ENCODE results near the gene CCDC97.

The CCDC97 gene

GRCh38 chr19:41297628-41298347, 12.2 kb upstream of the CCDC97 start:
- no peak overlapping the region for H3K4me3 ChIP-seq (ENCODE audit: low read depth, low read length)

- no peak overlapping the region for H3K4me3 ChIP-seq (ENCODE audit: low read depth, low read length)
These were observed 11.5 kb upstream of the CCDC97 start for GRCh38 chr19:41298348-41298964.

- H3K4me3 ChIP-seq (ENCODE audit: low read depth, low read length): no peak overlapping the region
These were observed 10.8 kb upstream of the CCDC97 start for GRCh38 chr19:41299046-41299754.

- H3K4me3 ChIP-seq (ENCODE audit: low read depth, low read length): no peak overlapping the region
These were observed 10.2 kb upstream of the CCDC97 start for GRCh38 chr19:41299755-41300089.

- H3K4me3 ChIP-seq (ENCODE audit: low read depth, low read length): no peak overlapping the region
These were observed 9.4 kb upstream of the CCDC97 start for GRCh38 chr19:41300555-41300954.

GRCh38 chr19:41302624-41303351, 7.2 kb upstream of the CCDC97 start:
- H3K4me3 ChIP-seq (ENCODE audit: low read depth, low read length): no peak overlapping the region

GRCh38 chr19:41303954-41304353, 6.0 kb upstream of the CCDC97 start:
- H3K4me3 ChIP-seq (ENCODE audit: low read depth, low read length): no peak overlapping the region

- H3K4me3 ChIP-seq (ENCODE audit: low read depth, low read length): no peak overlapping the region
These were observed 5.1 kb upstream of the CCDC97 start for GRCh38 chr19:41304706-41305483.

GRCh38 chr19:41305927-41306793, 3.8 kb upstream of the CCDC97 start:
- H3K4me3 ChIP-seq (ENCODE audit: low read depth, low read length): no peak overlapping the region

GRCh38 chr19:41307090-41307875, 2.7 kb upstream of the CCDC97 start:
- no peak overlapping the region for H3K4me3 ChIP-seq (ENCODE audit: low read depth, low read length)

- no peak overlapping the region for H3K4me3 ChIP-seq (ENCODE audit: low read depth, low read length)
These were observed 2.0 kb upstream of the CCDC97 start for GRCh38 chr19:41307954-41308449.

GRCh38 chr19:41308450-41309179, 1.4 kb upstream of the CCDC97 start:
- no peak overlapping the region for H3K4me3 ChIP-seq (ENCODE audit: low read depth, low read length)

- H3K4me3 ChIP-seq (ENCODE audit: low read depth, low read length): peak overlapping the region; percentile 84
These were observed 566 bp upstream of the CCDC97 start for GRCh38 chr19:41309180-41310032.

GRCh38 chr19:41311072-41311471, 1.1 kb downstream of the CCDC97 start:
- H3K4me3 ChIP-seq (ENCODE audit: low read depth, low read length): no peak overlapping the region

- H3K4me3 ChIP-seq (ENCODE audit: low read depth, low read length): no peak overlapping the region
These were observed 1.6 kb downstream of the CCDC97 start for GRCh38 chr19:41311613-41312012.

GRCh38 chr19:41316306-41316920, 6.4 kb downstream of the CCDC97 start:
- H3K4me3 ChIP-seq (ENCODE audit: low read depth, low read length): no peak overlapping the region
